Activated CD8-positive, alpha-beta memory T cell treated with anti-CD3 and anti-CD28 coated beads for 4 hours (primary cell): ENCODE results near the gene ZNF705A.
"Not testable (repeated sequence)": the region's sequence is repeated elsewhere in the genome, so short reads cannot be mapped to it uniquely, and the experiment has no call there.

Source experiments
- DNase-seq, 2 donors: peaks; one replicate each; pipeline ENCODE4 v3.0.0-alpha.2; 2020; ENCODE audit warnings: low read depth in 2 of 2

The ZNF705A gene

DNA sequence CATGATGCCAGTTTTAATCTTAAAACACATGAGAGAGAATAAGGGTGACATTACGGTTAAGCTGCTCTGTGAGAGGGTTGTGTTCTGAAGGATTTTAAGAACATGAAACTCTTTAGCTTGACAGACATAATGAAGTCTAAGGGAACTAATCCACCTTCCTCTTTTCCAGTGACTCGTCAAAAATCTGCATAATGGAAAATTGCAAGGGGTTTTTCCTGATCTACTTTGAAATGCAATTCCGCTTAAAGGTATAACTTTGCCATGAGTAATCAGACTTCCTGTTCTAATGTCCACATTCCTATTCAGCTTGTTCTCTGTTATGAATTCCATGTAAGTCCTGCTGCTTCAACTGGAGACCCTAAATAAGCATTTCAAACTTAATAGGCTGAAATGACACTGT lies at the start of gene ZNF705A:
Gene ZNF705A (plus strand): TSS at position 171 of the 400 bp plus-strand sequence. CDS start 15,611 bp downstream, outside the sequence.
- no peak for DNase-seq

- peak; percentile 53 to 55 for DNase-seq
These were observed 47.9 kb upstream of the ZNF705A start for GRCh38 chr12:8108808-8109398.

DNA sequence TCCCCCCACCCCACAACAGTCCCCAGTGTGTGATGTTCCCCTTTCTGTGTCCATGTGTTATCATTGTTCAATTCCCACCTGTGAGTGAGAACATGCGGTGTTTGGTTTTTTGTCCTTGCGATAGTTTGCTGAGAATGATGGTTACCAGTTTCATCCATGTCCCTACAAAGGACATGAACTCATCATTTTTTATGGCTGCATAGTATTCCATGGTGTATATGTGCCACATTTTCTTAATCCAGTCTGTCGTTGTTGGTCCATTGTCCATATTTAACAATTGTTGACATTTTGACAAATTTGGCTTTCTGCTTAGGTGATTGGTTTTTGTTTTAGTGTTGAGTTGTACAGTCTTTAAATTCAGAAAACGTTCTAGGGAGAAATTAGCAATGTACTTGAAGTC lies 43.7 kb upstream of the ZNF705A start:
- DNase-seq = not testable (repeated sequence)

DNA sequence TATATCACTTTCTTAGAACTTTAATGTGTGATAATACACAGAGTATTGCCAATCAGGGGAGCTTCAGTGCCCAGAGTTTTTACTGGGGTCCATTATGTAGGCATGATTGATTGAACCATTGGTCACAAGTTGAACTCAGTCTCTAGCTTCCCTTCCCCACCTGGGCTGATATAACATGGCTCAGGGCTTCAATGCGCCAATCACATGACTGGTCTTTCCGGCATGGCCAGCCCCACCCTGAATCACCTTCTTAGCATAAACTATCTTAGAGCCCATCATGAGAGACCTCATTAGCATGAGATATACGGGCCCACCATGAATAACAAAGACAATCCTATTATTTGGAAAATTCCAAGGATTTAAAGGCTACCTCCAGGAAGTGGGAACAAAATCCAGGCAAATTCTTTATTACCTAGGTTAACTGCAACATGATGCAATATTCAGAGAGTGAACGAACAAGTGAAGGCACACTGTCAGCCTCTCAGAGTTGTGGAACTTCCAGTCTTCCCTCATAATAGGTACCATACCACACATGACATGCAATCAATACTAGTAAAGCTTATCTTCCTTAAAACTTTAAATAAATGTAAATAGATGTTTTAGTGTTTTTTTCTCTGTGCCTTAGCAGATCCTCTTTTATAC lies 36.6 kb upstream of the ZNF705A start:
- no peak for DNase-seq

DNA sequence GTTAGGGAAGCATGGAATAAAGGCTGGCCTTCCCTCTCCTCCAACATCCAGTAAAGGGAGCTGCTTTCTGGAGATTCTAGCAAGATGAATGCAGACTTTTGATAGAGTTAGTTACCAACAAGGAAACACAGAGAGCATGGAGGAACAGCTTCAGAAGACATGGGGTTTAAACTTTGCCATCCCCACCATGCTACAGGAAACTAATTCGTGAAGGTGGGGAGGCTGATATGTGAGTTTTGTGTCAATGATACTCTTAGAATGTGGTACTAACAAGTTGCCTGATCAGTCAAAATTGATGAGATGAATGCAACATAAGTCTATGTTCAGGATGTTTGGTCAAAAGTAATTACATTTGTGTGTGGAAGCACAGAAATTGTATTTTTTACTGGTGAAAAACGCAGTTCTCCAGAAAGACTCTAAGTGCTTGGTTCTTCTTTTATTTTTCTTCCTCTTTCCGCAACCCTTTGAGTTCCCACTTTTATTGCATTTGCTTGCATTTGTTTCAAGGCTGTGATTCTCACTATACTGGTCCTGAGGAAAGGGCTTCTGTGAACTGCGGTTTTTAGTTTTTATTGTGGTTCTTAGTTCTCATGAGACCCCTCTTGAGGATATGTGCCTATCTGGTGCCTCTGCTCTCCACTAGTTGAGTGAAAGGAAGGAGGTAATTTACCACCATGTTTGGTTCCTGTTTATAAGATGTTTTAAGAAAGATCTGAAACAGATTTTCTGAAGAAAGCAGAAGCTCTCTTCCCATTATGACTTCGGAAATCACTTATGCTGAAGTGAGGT lies 33.5 kb upstream of the ZNF705A start, which contains the start of gene CLEC4A:
Gene CLEC4A (plus strand): TSS at position 494 of the 789 bp plus-strand sequence. CDS start 262 bp downstream, at position 756.
- DNase-seq = no peak

GRCh38 chr12:8127138-8127537 lies 29.7 kb upstream of the ZNF705A start:
- DNase-seq = no peak

- DNase-seq = not testable (repeated sequence)
These were observed 23.0 kb upstream of the ZNF705A start for GRCh38 chr12:8133636-8134397.

GRCh38 chr12:8134398-8134930 lies 22.4 kb upstream of the ZNF705A start:
- DNase-seq = not testable (repeated sequence)

- DNase-seq = not testable (repeated sequence)
These were observed 15.2 kb upstream of the ZNF705A start for GRCh38 chr12:8141647-8142046.

GRCh38 chr12:8143261-8143660 lies 13.6 kb upstream of the ZNF705A start:
- no peak for DNase-seq

GRCh38 chr12:8145754-8146441 lies 10.9 kb upstream of the ZNF705A start:
- no peak for DNase-seq

- no peak for DNase-seq
These were observed 10.4 kb upstream of the ZNF705A start for GRCh38 chr12:8146442-8146771.

GRCh38 chr12:8154526-8154925 lies 2.3 kb upstream of the ZNF705A start:
- no peak for DNase-seq

- no peak for DNase-seq
These were observed 399 bp upstream of the ZNF705A start for GRCh38 chr12:8156416-8156815.

GRCh38 chr12:8157484-8158198 lies 826 bp downstream of the ZNF705A start:
- DNase-seq = no peak

- DNase-seq = not testable (repeated sequence)
These were observed 16.1 kb downstream of the ZNF705A start for GRCh38 chr12:8172911-8173310.

GRCh38 chr12:8179989-8180585 lies 23.3 kb downstream of the ZNF705A start:
- peak; percentile 43 to 62 for DNase-seq

DNA sequence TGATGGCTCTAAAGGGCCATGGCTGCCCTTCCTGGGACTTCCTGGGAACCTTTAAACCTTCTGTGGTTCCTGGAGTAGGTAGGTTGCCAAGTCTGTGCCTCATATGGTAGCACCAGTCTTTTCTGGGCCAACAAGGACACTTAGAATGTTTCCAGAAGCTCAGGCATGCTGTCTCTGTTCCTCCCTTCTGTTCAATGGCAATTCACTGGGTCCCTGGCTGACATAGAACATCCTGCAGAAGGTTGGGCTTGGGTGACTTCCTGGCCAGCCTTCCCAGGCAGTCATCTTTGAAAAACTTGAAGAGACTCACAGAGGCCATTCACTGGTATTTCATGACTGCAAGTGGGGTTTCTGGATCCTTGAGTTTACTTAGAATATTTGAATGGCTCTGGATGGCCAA lies 24.5 kb downstream of the ZNF705A start:
- DNase-seq = not testable (repeated sequence)

DNA sequence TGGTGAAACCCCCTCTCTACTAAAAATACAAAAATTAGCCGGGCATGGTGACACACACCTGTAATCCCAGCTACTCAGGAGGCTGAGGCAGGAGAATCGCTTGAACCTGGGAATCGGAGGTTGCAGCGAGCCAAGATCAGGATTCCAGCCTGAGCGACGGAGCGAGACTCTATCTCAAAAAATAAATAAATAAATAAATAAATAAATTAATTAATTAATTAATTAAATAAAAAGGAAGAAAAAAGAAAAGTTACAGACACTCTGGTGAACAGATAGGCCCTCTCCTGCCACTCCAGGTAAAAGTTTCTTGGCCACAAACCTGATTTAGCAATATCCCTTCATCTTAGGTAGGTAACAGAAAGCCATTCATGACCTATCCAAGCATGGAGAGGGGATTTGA lies 26.1 kb downstream of the ZNF705A start:
- DNase-seq = not testable (repeated sequence)

DNA sequence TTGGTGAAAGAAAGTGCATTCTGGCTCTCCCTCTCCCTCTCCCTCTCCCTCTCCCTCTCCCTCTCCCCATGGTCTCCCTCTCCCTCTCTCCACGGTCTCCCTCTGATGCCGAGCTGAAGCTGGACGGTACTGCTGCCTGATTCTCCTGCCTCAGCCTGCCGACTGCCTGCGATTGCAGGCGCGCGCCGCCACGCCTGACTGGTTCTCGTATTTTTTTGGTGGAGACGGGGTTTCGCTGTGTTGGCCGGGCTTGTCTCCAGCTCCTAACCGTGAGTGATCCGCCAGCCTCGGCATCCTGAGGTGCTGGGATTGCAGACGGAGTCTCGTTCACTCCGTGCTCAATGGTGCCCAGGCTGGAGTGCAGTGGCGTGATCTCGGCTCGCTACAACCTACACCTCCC lies 26.5 kb downstream of the ZNF705A start:
- DNase-seq = not testable (repeated sequence)
